K562 (cell line): ENCODE data around the gene PSMD11. TPM values are rescaled to one million over a fixed set of nuclear protein-coding genes. Genes with fewer than 3 reads are reported as not detected.

Source experiments
- ATAC-seq: fragments of 200-7000 bp; cut with Tn5 transposase; 3 replicates; pipeline ENCODE4 v1.9.1; 2020; ENCODE audit warnings: moderate library complexity
- BruUV-seq: library from RNA; stranded (reverse); fragments of 400-500 nt; replicated peaks from 2 replicates; lab custom pipeline; 2021; lab: Mats Ljungman, UMichigan
- CTCF ChIA-PET: fragments of 300-600 bp; formaldehyde crosslinking; extraction: SDS; loops from one replicate; lab custom pipeline; 2021; ENCODE audit warnings: low intra/inter-chr PET ratio; lab: Yijun Ruan, JAX
- POLR2A ChIA-PET: fragments of 300-600, 350-650 bp; sonication (Branson Sonifier 250); formaldehyde crosslinking; extraction: SDS; loops from one replicate; lab custom pipeline; 2021; ENCODE audit warnings: antibody characterized with exemption, inconsistent platforms; lab: Yijun Ruan, JAX
- DNase-seq, 4 experiments: peaks; one replicate each; pipeline versions ENCODE4 v3.0.0 to v3.0.0-alpha.2; 2011 to 2018; ENCODE audit warnings: low spot score in 3 of 4, mixed read lengths in 3 of 4; ENCODE audit errors: extremely low read depth in 1 of 4
- FAIRE-seq: peaks from 2 replicates; lab custom pipeline; 2011; peaks lifted over from hg19 to GRCh38; lab: Jason Lieb, UNC
- H2AFZ ChIP-seq: 2 replicates; pipeline ENCODE4 v1.6.0; 2011; ENCODE audit warnings: low read depth, low read length, control low read depth, inconsistent platforms
- H3K27ac ChIP-seq: fragments of 200-600 bp; 3 replicates; pipeline ENCODE4 v1.8.0; 2011; ENCODE audit warnings: low read depth, mild to moderate bottlenecking, control low read depth, inconsistent platforms, low read length, moderate library complexity, mixed read lengths; ENCODE audit errors: extremely low read depth
- H3K27me3 ChIP-seq, 2 experiments: fragments of 300-600 bp in 1 of 2; 2 replicates in 1 of 2; 3 replicates in 1 of 2; pipeline versions ENCODE4 v1.6.0 to v1.8.0; 2011; ENCODE audit warnings: inconsistent platforms in 2 of 2, low read length in 2 of 2, mild to moderate bottlenecking in 1 of 2, mixed read lengths in 1 of 2, moderate library complexity in 1 of 2; ENCODE audit not compliant: control insufficient read depth in 2 of 2, insufficient read depth in 2 of 2
- H3K36me3 ChIP-seq: fragments of 300-600 bp; 3 replicates; pipeline ENCODE4 v1.8.0; 2011; ENCODE audit warnings: mild to moderate bottlenecking, low read length, inconsistent platforms; ENCODE audit not compliant: control insufficient read depth, insufficient read depth
- H3K4me1 ChIP-seq, 2 experiments: fragments of 200-600 bp in 1 of 2; replicated peaks in 1 of 2; 2 replicates in 1 of 2; 3 replicates in 1 of 2; pipeline versions ENCODE4 v1.5.1 to v1.8.0; 2011; ENCODE audit warnings: inconsistent platforms in 2 of 2, low read length in 2 of 2, mild to moderate bottlenecking in 1 of 2, mixed read lengths in 1 of 2, moderate library complexity in 1 of 2; ENCODE audit not compliant: control insufficient read depth in 2 of 2, insufficient read depth in 2 of 2
- H3K4me2 ChIP-seq: 2 replicates; pipeline ENCODE4 v1.6.1; 2011; ENCODE audit warnings: low read length, control low read depth, inconsistent platforms, mixed read lengths; ENCODE audit not compliant: insufficient read depth
- H3K4me3 ChIP-seq: fragments of 200-600 bp; sonication (generic), shearing (Covaris generic); 2 replicates; pipeline ENCODE4 v1.5.1; 2016; ENCODE audit warnings: control low read depth, inconsistent platforms
- H3K79me2 ChIP-seq: fragments of 200-600 bp; 3 replicates; pipeline ENCODE4 v1.8.0; 2011; ENCODE audit warnings: low read length, inconsistent platforms; ENCODE audit not compliant: control insufficient read depth, insufficient read depth
- H3K9ac ChIP-seq, 2 experiments: 2 replicates each; pipeline versions ENCODE4 v1.6.0 to v1.6.1; 2011; ENCODE audit warnings: low read depth in 2 of 2, low read length in 2 of 2, control low read depth in 1 of 2, inconsistent platforms in 1 of 2, mild to moderate bottlenecking in 1 of 2, mixed read lengths in 1 of 2; ENCODE audit not compliant: insufficient read depth in 1 of 2
- H3K9me1 ChIP-seq: one replicate; pipeline ENCODE4 v1.6.0; 2011; ENCODE audit warnings: inconsistent platforms, mild to moderate bottlenecking, low read length, moderate library complexity; ENCODE audit not compliant: control insufficient read depth, insufficient read depth
- H3K9me3 ChIP-seq: replicated peaks from 2 replicates; pipeline ENCODE4 v1.5.1; 2011; ENCODE audit warnings: low read depth, low read length, inconsistent platforms; ENCODE audit not compliant: control insufficient read depth, insufficient read depth
- H4K20me1 ChIP-seq: replicated peaks from 2 replicates; pipeline ENCODE4 v1.6.1; 2011; ENCODE audit warnings: low read length, inconsistent platforms, mixed read lengths; ENCODE audit not compliant: control insufficient read depth, insufficient read depth
- JUNB ChIP-seq: fragments of 450-650 bp; formaldehyde crosslinking; conservative IDR thresholded peaks from 2 replicates; pipeline ENCODE4 v1.4.0; 2020; ENCODE audit warnings: mild to moderate bottlenecking
- MEF2A ChIP-seq: IDR thresholded peaks from 2 replicates; pipeline ENCODE4 v1.6.1; 2011; ENCODE audit warnings: low read depth, mild to moderate bottlenecking, low read length, moderate library complexity; ENCODE audit not compliant: control insufficient read depth
- RCOR1 ChIP-seq, 2 experiments: IDR thresholded peaks; 2 replicates each; pipeline ENCODE4 v1.6.1; 2012; ENCODE audit warnings: low read depth in 2 of 2, low read length in 2 of 2, borderline replicate concordance in 1 of 2, improper control_type of control experiment in 1 of 2
- ZBTB7A ChIP-seq: IDR thresholded peaks from 2 replicates; pipeline ENCODE4 v1.6.1; 2011; ENCODE audit warnings: low read depth, mild to moderate bottlenecking, low read length, moderate library complexity, borderline replicate concordance; ENCODE audit not compliant: control insufficient read depth
- ZNF134 ChIP-seq: fragments of 250-450 bp; sonication (Bioruptor Pico); conservative IDR thresholded peaks from 2 replicates; pipeline ENCODE4 v1.4.0; 2020
- ZSCAN29 ChIP-seq: fragments of 450-650 bp; IDR thresholded peaks from 2 replicates; pipeline ENCODE4 v1.6.1; 2017
- WGBS: fragments of 100-300 bp; shearing (Covaris generic); methylation state at CpG from one replicate; pipeline ENCODE4 v1.1.6; 2016; ENCODE audit warnings: low coverage, mixed read lengths; ENCODE audit not compliant: insufficient coverage; ENCODE audit errors: missing lambda C conversion rate; 5-methylcytosine and 5-hydroxymethylcytosine counted together
- in situ Hi-C: fragments of 300-500 bp; cut with MboI; formaldehyde crosslinking; loops from 4 replicates; pipeline ENCODE4 v1.15.0; 2018; ENCODE audit warnings: inconsistent platforms, mixed read lengths
- intact Hi-C: fragments of 100-400 bp; cut with micrococcal nuclease; formaldehyde crosslinking; loops from 2 replicates; pipeline ENCODE4 v1.14.2; 2022
- polyA plus RNA-seq, 8 experiments: library from polyadenylated mRNA; depleted of rRNA in 4 of 8; stranded (reverse) in 5 of 8; unstranded in 3 of 8; fragments of >200 nt; fragmentation: Nextera tagmentation in 2 of 8; fragmentation: Illumina TruSeq in 1 of 8; extraction: Ambion mirVana in 2 of 8; extraction: Trizol in 1 of 8; gene quantifications; 2 replicates each; pipeline versions ENCODE4 v1.2.1 to v1.2.3, GENCODE V29; 2011 to 2014; ENCODE audit warnings: inconsistent platforms in 1 of 8, missing spikeins in 1 of 8
- total RNA-seq, 7 experiments: library from RNA; depleted of rRNA in 6 of 7; stranded (reverse); fragments of >200 nt in 6 of 7; fragmentation: Illumina TruSeq in 2 of 7; extraction: Trizol in 2 of 7; gene quantifications; 2 replicates each; pipeline versions ENCODE4 v1.2.1 to v1.2.3, GENCODE V29; 2011 to 2021; ENCODE audit warnings: low replicate concordance in 1 of 7
- TF ChIP-seq, protein P1 (sequence below): fragments of 250-450 bp; sonication (Bioruptor Pico); IDR thresholded peaks from 2 replicates; pipeline ENCODE4 v1.4.0; 2020; ENCODE audit warnings: mild to moderate bottlenecking, moderate library complexity
- TF ChIP-seq, protein P2 (sequence below): fragments of 450-650 bp; formaldehyde crosslinking; IDR thresholded peaks from 2 replicates; pipeline ENCODE4 v1.4.0; 2022; ENCODE audit warnings: missing genetic modification characterization
- TF ChIP-seq, protein P3 (sequence below): fragments of 450-650 bp; IDR thresholded peaks from 2 replicates; pipeline ENCODE4 v1.7.1; 2018; ENCODE audit warnings: mild to moderate bottlenecking, low read depth; ENCODE audit not compliant: partially characterized antibody
- TF ChIP-seq, protein P4 (sequence below): fragments of 200-800 bp; sonication (Bioruptor generic); IDR thresholded peaks from 2 replicates; pipeline ENCODE4 v1.6.1; 2016; ENCODE audit warnings: missing genetic modification characterization, missing compliant biosample characterization

Gene PSMD11
- total and polyA plus RNA-seq, 9 of the 15 experiments (the other 6 are each of a cell fraction or from before 2014, with no cell fraction given), result 104 to 378 (median 158) TPM

DNA sequence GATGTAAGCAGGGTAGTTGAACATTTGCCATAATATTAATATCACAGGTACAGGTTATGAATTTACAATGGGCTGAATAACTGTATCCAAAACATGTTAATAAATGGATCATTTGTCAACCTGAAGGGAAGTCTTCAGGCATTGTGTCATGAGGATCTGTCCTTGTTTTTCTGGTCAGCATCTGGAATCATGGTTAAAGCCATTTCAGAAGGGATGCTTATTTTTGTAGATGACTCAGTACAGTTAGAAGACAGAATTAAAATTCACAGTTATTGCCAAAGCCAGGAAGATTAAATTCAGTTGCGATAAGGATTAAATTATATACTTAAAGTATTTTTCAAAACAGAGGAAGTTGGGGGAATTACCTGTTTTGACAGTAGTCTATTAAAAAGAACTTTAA lies 8.0 kb downstream of the PSMD11 start:
- Histone ChIP-seq H3K9me1 (no peaks in the 10 kb centered on the region), H3K4me1 (no peaks in the 10 kb centered on the region), H3K4me3 (no peak overlapping the region), H3K9me3 (no peaks in the 10 kb centered on the region), H2AFZ (no peak overlapping the region), H3K4me2 (no peak overlapping the region), H3K27ac (no peak overlapping the region), H3K27me3 (no peaks in the 10 kb centered on the region), H3K9ac (no peak overlapping the region), H3K36me3 (peaks cover 93% of the 10 kb centered on the region), H3K79me2 (peaks cover 82% of the 10 kb centered on the region), H4K20me1 (no peaks in the 10 kb centered on the region)
- in situ Hi-C loops (no loop called here), intact Hi-C loops (no loop called here)
- DNase-seq, result no peak
- ATAC-seq, result no peak
- no peak for FAIRE-seq
- POLR2A ChIA-PET, result no interaction called here
- CTCF ChIA-PET, result no interaction called here
- no TSS peak for BruUV-seq
- 78% methylated on average over 1 of the region's 1 CpG for WGBS
- TF ChIP-seq, protein P1, sequence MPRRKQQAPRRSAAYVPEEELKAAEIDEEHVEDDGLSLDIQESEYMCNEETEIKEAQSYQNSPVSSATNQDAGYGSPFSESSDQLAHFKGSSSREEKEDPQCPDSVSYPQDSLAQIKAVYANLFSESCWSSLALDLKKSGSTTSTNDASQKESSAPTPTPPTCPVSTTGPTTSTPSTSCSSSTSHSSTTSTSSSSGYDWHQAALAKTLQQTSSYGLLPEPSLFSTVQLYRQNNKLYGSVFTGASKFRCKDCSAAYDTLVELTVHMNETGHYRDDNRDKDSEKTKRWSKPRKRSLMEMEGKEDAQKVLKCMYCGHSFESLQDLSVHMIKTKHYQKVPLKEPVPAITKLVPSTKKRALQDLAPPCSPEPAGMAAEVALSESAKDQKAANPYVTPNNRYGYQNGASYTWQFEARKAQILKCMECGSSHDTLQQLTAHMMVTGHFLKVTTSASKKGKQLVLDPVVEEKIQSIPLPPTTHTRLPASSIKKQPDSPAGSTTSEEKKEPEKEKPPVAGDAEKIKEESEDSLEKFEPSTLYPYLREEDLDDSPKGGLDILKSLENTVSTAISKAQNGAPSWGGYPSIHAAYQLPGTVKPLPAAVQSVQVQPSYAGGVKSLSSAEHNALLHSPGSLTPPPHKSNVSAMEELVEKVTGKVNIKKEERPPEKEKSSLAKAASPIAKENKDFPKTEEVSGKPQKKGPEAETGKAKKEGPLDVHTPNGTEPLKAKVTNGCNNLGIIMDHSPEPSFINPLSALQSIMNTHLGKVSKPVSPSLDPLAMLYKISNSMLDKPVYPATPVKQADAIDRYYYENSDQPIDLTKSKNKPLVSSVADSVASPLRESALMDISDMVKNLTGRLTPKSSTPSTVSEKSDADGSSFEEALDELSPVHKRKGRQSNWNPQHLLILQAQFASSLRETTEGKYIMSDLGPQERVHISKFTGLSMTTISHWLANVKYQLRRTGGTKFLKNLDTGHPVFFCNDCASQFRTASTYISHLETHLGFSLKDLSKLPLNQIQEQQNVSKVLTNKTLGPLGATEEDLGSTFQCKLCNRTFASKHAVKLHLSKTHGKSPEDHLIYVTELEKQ (CRISPR knock-in tag), result no peak
- TF ChIP-seq, protein P2, sequence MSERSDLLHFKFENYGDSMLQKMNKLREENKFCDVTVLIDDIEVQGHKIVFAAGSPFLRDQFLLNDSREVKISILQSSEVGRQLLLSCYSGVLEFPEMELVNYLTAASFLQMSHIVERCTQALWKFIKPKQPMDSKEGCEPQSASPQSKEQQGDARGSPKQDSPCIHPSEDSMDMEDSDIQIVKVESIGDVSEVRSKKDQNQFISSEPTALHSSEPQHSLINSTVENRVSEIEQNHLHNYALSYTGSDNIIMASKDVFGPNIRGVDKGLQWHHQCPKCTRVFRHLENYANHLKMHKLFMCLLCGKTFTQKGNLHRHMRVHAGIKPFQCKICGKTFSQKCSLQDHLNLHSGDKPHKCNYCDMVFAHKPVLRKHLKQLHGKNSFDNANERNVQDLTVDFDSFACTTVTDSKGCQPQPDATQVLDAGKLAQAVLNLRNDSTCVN (CRISPR knock-in tag), result no peak
- TF ChIP-seq MEF2A (no peak), JUNB (CRISPR knock-in tag) (no peak), ZBTB7A (no peak), RCOR1 (IDR thresholded peaks at IDR 0.05; ENCODE audit: borderline replicate concordance in 1 of 2, low read depth in 2 of 2, low read length in 2 of 2) (no peak), ZNF134 (CRISPR knock-in tag) (no peak), ZSCAN29 (no peak)
- TF ChIP-seq, protein P3, sequence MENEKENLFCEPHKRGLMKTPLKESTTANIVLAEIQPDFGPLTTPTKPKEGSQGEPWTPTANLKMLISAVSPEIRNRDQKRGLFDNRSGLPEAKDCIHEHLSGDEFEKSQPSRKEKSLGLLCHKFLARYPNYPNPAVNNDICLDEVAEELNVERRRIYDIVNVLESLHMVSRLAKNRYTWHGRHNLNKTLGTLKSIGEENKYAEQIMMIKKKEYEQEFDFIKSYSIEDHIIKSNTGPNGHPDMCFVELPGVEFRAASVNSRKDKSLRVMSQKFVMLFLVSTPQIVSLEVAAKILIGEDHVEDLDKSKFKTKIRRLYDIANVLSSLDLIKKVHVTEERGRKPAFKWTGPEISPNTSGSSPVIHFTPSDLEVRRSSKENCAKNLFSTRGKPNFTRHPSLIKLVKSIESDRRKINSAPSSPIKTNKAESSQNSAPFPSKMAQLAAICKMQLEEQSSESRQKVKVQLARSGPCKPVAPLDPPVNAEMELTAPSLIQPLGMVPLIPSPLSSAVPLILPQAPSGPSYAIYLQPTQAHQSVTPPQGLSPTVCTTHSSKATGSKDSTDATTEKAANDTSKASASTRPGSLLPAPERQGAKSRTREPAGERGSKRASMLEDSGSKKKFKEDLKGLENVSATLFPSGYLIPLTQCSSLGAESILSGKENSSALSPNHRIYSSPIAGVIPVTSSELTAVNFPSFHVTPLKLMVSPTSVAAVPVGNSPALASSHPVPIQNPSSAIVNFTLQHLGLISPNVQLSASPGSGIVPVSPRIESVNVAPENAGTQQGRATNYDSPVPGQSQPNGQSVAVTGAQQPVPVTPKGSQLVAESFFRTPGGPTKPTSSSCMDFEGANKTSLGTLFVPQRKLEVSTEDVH, result no peak
- TF ChIP-seq, protein P4, sequence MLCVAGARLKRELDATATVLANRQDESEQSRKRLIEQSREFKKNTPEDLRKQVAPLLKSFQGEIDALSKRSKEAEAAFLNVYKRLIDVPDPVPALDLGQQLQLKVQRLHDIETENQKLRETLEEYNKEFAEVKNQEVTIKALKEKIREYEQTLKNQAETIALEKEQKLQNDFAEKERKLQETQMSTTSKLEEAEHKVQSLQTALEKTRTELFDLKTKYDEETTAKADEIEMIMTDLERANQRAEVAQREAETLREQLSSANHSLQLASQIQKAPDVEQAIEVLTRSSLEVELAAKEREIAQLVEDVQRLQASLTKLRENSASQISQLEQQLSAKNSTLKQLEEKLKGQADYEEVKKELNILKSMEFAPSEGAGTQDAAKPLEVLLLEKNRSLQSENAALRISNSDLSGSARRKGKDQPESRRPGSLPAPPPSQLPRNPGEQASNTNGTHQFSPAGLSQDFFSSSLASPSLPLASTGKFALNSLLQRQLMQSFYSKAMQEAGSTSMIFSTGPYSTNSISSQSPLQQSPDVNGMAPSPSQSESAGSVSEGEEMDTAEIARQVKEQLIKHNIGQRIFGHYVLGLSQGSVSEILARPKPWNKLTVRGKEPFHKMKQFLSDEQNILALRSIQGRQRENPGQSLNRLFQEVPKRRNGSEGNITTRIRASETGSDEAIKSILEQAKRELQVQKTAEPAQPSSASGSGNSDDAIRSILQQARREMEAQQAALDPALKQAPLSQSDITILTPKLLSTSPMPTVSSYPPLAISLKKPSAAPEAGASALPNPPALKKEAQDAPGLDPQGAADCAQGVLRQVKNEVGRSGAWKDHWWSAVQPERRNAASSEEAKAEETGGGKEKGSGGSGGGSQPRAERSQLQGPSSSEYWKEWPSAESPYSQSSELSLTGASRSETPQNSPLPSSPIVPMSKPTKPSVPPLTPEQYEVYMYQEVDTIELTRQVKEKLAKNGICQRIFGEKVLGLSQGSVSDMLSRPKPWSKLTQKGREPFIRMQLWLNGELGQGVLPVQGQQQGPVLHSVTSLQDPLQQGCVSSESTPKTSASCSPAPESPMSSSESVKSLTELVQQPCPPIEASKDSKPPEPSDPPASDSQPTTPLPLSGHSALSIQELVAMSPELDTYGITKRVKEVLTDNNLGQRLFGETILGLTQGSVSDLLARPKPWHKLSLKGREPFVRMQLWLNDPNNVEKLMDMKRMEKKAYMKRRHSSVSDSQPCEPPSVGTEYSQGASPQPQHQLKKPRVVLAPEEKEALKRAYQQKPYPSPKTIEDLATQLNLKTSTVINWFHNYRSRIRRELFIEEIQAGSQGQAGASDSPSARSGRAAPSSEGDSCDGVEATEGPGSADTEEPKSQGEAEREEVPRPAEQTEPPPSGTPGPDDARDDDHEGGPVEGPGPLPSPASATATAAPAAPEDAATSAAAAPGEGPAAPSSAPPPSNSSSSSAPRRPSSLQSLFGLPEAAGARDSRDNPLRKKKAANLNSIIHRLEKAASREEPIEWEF (CRISPR knock-in tag), result no peak
